Activated CD4-positive, alpha-beta memory T cell treated with anti-CD3 and anti-CD28 coated beads for 36 hours (primary cell): ENCODE results near the gene ATG16L2. TPM values are rescaled to one million over a fixed set of nuclear protein-coding genes. Genes with fewer than 3 reads are reported as not detected.
"Not testable (repeated sequence)": the region's sequence is repeated elsewhere in the genome, so short reads cannot be mapped to it uniquely, and the experiment has no call there.

ENCODE experiments used
- CTCF ChIA-PET: fragments of 350-600 bp; sonication (Branson Sonifier 250); formaldehyde crosslinking; loops from one replicate; lab custom pipeline; 2021; ENCODE audit warnings: antibody characterized with exemption, inconsistent platforms; lab: Charles Lee
- POLR2A ChIA-PET: fragments of 350-600 bp; sonication (Branson Sonifier 250); formaldehyde crosslinking; loops from one replicate; lab custom pipeline; 2021; ENCODE audit warnings: antibody characterized with exemption; lab: Charles Lee
- DNase-seq: peaks from one replicate; pipeline ENCODE4 v3.0.0-alpha.2; 2020
- H3K27ac Mint-ChIP-seq: one replicate; pipeline ENCODE4 v1.8.0; 2021; ENCODE audit warnings: mixed read lengths
- H3K27me3 Mint-ChIP-seq: one replicate; pipeline ENCODE4 v1.8.0; 2021; ENCODE audit warnings: mixed read lengths
- H3K36me3 Mint-ChIP-seq: one replicate; pipeline ENCODE4 v1.8.0; 2021; ENCODE audit warnings: mixed read lengths
- H3K4me1 Mint-ChIP-seq: one replicate; pipeline ENCODE4 v1.8.0; 2021; ENCODE audit warnings: low read depth, mixed read lengths
- H3K4me3 Mint-ChIP-seq: one replicate; pipeline ENCODE4 v1.8.0; 2021; ENCODE audit warnings: mild to moderate bottlenecking, mixed read lengths
- H3K9me3 Mint-ChIP-seq: one replicate; pipeline ENCODE4 v1.8.0; 2021; ENCODE audit warnings: mixed read lengths
- intact Hi-C: fragments of 100-400 bp; cut with micrococcal nuclease; formaldehyde crosslinking; loops from one replicate; pipeline ENCODE4 v1.15.1; 2023
- total RNA-seq, 2 experiments: library from RNA; stranded (reverse); gene quantifications; one replicate each; pipeline ENCODE4 v1.2.3, GENCODE V29; 2021

Gene ATG16L2
- total RNA-seq, 2 experiments from 2014 or later: 79.7 to 91.1 TPM

- DNase-seq, POLR2A ChIA-PET, H3K27ac Mint-ChIP-seq, H3K27me3 Mint-ChIP-seq, H3K9me3 Mint-ChIP-seq: not testable (repeated sequence)
- Mint-ChIP-seq H3K36me3 (peaks cover 38% of the 10 kb centered on the region), H3K4me1 (peaks cover 25% of the 10 kb centered on the region), H3K4me3 (peak overlapping the region; percentile 54)
- CTCF ChIA-PET: interaction anchor here (0.8 to 4.3 kb wide), 5 partner anchors 8 to 127 kb away, joined by 3 to 46 read pairs (median 14); partner anchors contain the start of gene STARD10
- intact Hi-C loops: loop anchor here (2.0 kb wide), 1 partner anchor 331 kb away; the partner anchor contains the start of gene FCHSD2
Observed at GRCh38 chr11:72811686-72812085, 2.5 kb upstream of the ATG16L2 start.

GRCh38 chr11:72812604-72812966, 1.6 kb upstream of the ATG16L2 start:
- no peak for DNase-seq
- Mint-ChIP-seq H3K36me3 (peaks cover 43% of the 10 kb centered on the region), H3K4me3 (peak overlapping the region; percentile 98), H3K27me3 (no peaks in the 10 kb centered on the region), H3K27ac (peak overlapping the region; percentile 97), H3K4me1 (peaks cover 31% of the 10 kb centered on the region), H3K9me3 (no peaks in the 10 kb centered on the region)
- intact Hi-C loops: loop anchor here (2.0 kb wide), 1 partner anchor 330 kb away; the partner anchor contains the start of gene FCHSD2
- CTCF ChIA-PET: interaction anchor here (0.9 to 5.4 kb wide), 16 partner anchors 9 to 330 kb away, joined by 3 to 63 read pairs (median 8); partner anchors contain the start of genes FCHSD2 and STARD10
- POLR2A ChIA-PET: interaction anchor here (1.0 to 3.2 kb wide), 5 partner anchors 19 to 92 kb away, joined by 3 to 19 read pairs (median 3); partner anchors contain the start of gene STARD10

GRCh38 chr11:72812967-72813739, 1.1 kb upstream of the ATG16L2 start:
- Mint-ChIP-seq H3K9me3 (no peaks in the 10 kb centered on the region), H3K27ac (peak overlapping the region; percentile 97), H3K36me3 (peaks cover 46% of the 10 kb centered on the region), H3K27me3 (no peaks in the 10 kb centered on the region), H3K4me1 (peaks cover 33% of the 10 kb centered on the region), H3K4me3 (peak overlapping the region; percentile 98)
- DNase-seq: peak; percentile 90
- intact Hi-C loops: loop anchor here (1.0 to 2.0 kb wide), 2 partner anchors 61 to 330 kb away; partner anchors contain the start of genes ARAP1 and FCHSD2
- POLR2A ChIA-PET: interaction anchor here (0.7 to 3.2 kb wide), 9 partner anchors 16 to 92 kb away, joined by 3 to 19 read pairs (median 3); partner anchors contain the start of gene STARD10
- CTCF ChIA-PET: interaction anchor here (0.7 to 5.4 kb wide), 27 partner anchors 9 to 439 kb away, joined by 3 to 63 read pairs (median 5); partner anchors contain the start of genes CLPB, FCHSD2 and STARD10

GRCh38 chr11:72813740-72814285, 398 bp upstream of the ATG16L2 start:
- ChIA-PET CTCF (interaction anchor here (0.7 to 5.4 kb wide), 24 partner anchors 8 to 439 kb away, joined by 3 to 63 read pairs (median 6); partner anchors contain the start of genes CLPB, FCHSD2 and STARD10), POLR2A (interaction anchor here (0.7 to 3.2 kb wide), 8 partner anchors 15 to 91 kb away, joined by 3 to 19 read pairs (median 4); partner anchors contain the start of gene STARD10)
- intact Hi-C loops: loop anchor here (1.0 to 2.0 kb wide), 4 partner anchors 8 to 329 kb away; partner anchors contain the start of genes ARAP1 and FCHSD2
- H3K9me3 Mint-ChIP-seq: no peaks in the 10 kb centered on the region
- no peaks in the 10 kb centered on the region for H3K27me3 Mint-ChIP-seq
- no peak for DNase-seq
- H3K36me3 Mint-ChIP-seq: peaks cover 43% of the 10 kb centered on the region
- peak overlapping the region; percentile 98 for H3K4me3 Mint-ChIP-seq
- H3K4me1 Mint-ChIP-seq: peaks cover 33% of the 10 kb centered on the region
- peak overlapping the region; percentile 97 for H3K27ac Mint-ChIP-seq

- Mint-ChIP-seq H3K36me3 (peaks cover 48% of the 10 kb centered on the region), H3K4me1 (peaks cover 35% of the 10 kb centered on the region), H3K27me3 (no peaks in the 10 kb centered on the region), H3K4me3 (peak overlapping the region; percentile 98), H3K27ac (peak overlapping the region; percentile 98), H3K9me3 (no peaks in the 10 kb centered on the region)
- POLR2A ChIA-PET: interaction anchor here (2.0 to 3.2 kb wide), 2 partner anchors 22 to 93 kb away, joined by 8 to 19 read pairs; partner anchors contain the start of gene STARD10
- CTCF ChIA-PET: interaction anchor here (1.1 to 5.4 kb wide), 5 partner anchors 9 to 327 kb away, joined by 3 to 63 read pairs (median 6); partner anchors contain the start of genes FCHSD2 and STARD10
- intact Hi-C loops: loop anchor here (1.0 kb wide), 1 partner anchor 93 kb away; no protein-coding TSS in a partner anchor
- no peak for DNase-seq
Observed at GRCh38 chr11:72815110-72815618, 953 bp downstream of the ATG16L2 start.

- POLR2A ChIA-PET: interaction anchor here (1.4 to 2.0 kb wide), 2 partner anchors 91 to 95 kb away, joined by 4 to 8 read pairs; no protein-coding TSS in a partner anchor
- CTCF ChIA-PET: interaction anchor here (1.4 to 5.4 kb wide), 4 partner anchors 8 to 92 kb away, joined by 3 to 63 read pairs (median 12); partner anchors contain the start of gene STARD10
- no peaks in the 10 kb centered on the region for H3K27me3 Mint-ChIP-seq
- H3K27ac Mint-ChIP-seq: peak overlapping the region; percentile 98
- peaks cover 38% of the 10 kb centered on the region for H3K4me1 Mint-ChIP-seq
- intact Hi-C loops: no loop called here
- H3K9me3 Mint-ChIP-seq: no peaks in the 10 kb centered on the region
- H3K4me3 Mint-ChIP-seq: peak overlapping the region; percentile 98
- DNase-seq: no peak
- peaks cover 45% of the 10 kb centered on the region for H3K36me3 Mint-ChIP-seq
Observed at GRCh38 chr11:72816404-72816990, 2.3 kb downstream of the ATG16L2 start.

GRCh38 chr11:72817966-72818365, 3.8 kb downstream of the ATG16L2 start:
- Mint-ChIP-seq H3K27me3 (no peaks in the 10 kb centered on the region), H3K4me1 (peaks cover 29% of the 10 kb centered on the region), H3K27ac (peak overlapping the region; percentile 14), H3K9me3 (no peaks in the 10 kb centered on the region), H3K4me3 (no peak overlapping the region), H3K36me3 (peaks cover 38% of the 10 kb centered on the region)
- ChIA-PET POLR2A (no interaction called here), CTCF (interaction anchor here (0.6 to 1.1 kb wide), 3 partner anchors 24 to 93 kb away, joined by 3 to 4 read pairs (median 3); partner anchors contain the start of gene STARD10)
- no peak for DNase-seq
- intact Hi-C loops: no loop called here

GRCh38 chr11:72818971-72819370, 4.8 kb downstream of the ATG16L2 start:
- intact Hi-C loops: no loop called here
- Mint-ChIP-seq H3K4me3 (no peak overlapping the region), H3K4me1 (peaks cover 30% of the 10 kb centered on the region), H3K36me3 (peaks cover 32% of the 10 kb centered on the region), H3K27me3 (no peaks in the 10 kb centered on the region), H3K27ac (no peak overlapping the region), H3K9me3 (no peaks in the 10 kb centered on the region)
- DNase-seq: no peak
- POLR2A ChIA-PET: no interaction called here
- CTCF ChIA-PET: interaction anchor here (1.0 to 1.2 kb wide), 2 partner anchors 12 to 94 kb away, joined by 4 to 9 read pairs; no protein-coding TSS in a partner anchor

- POLR2A ChIA-PET: no interaction called here
- peak overlapping the region; percentile 46 for H3K27ac Mint-ChIP-seq
- no peak for DNase-seq
- no peaks in the 10 kb centered on the region for H3K9me3 Mint-ChIP-seq
- intact Hi-C loops: no loop called here
- H3K4me1 Mint-ChIP-seq: peaks cover 30% of the 10 kb centered on the region
- CTCF ChIA-PET: interaction anchor here (2.6 kb wide), 1 partner anchor 7 kb away, joined by 13 read pairs; no protein-coding TSS in a partner anchor
- H3K27me3 Mint-ChIP-seq: no peaks in the 10 kb centered on the region
- H3K4me3 Mint-ChIP-seq: peak overlapping the region; percentile 0
- peaks cover 29% of the 10 kb centered on the region for H3K36me3 Mint-ChIP-seq
Observed at GRCh38 chr11:72820439-72821139, 6.4 kb downstream of the ATG16L2 start.

GRCh38 chr11:72821221-72821919, 7.2 kb downstream of the ATG16L2 start:
- DNase-seq: no peak
- H3K27ac Mint-ChIP-seq: peak overlapping the region; percentile 46
- H3K9me3 Mint-ChIP-seq: no peaks in the 10 kb centered on the region
- H3K4me1 Mint-ChIP-seq: peaks cover 24% of the 10 kb centered on the region
- H3K4me3 Mint-ChIP-seq: peak overlapping the region; percentile 23
- no peaks in the 10 kb centered on the region for H3K27me3 Mint-ChIP-seq
- ChIA-PET POLR2A (interaction anchor here (0.6 kb wide), 1 partner anchor 18 kb away, joined by 3 read pairs; no protein-coding TSS in a partner anchor), CTCF (interaction anchor here (1.5 to 2.6 kb wide), 2 partner anchors 8 to 357 kb away, joined by 3 to 13 read pairs; no protein-coding TSS in a partner anchor)
- H3K36me3 Mint-ChIP-seq: peaks cover 29% of the 10 kb centered on the region
- intact Hi-C loops: no loop called here
